ENCODE measurements around the gene IRF3. TPM values are rescaled to one million over a fixed set of nuclear protein-coding genes. Genes with fewer than 3 reads are reported as not detected.

Gene IRF3
- total and polyA plus RNA-seq, 10 of the 15 experiments (the other 5 are each of a cell fraction or from before 2014, with no cell fraction given), result 5.5 to 110 (median 63.4) TPM

DNA sequence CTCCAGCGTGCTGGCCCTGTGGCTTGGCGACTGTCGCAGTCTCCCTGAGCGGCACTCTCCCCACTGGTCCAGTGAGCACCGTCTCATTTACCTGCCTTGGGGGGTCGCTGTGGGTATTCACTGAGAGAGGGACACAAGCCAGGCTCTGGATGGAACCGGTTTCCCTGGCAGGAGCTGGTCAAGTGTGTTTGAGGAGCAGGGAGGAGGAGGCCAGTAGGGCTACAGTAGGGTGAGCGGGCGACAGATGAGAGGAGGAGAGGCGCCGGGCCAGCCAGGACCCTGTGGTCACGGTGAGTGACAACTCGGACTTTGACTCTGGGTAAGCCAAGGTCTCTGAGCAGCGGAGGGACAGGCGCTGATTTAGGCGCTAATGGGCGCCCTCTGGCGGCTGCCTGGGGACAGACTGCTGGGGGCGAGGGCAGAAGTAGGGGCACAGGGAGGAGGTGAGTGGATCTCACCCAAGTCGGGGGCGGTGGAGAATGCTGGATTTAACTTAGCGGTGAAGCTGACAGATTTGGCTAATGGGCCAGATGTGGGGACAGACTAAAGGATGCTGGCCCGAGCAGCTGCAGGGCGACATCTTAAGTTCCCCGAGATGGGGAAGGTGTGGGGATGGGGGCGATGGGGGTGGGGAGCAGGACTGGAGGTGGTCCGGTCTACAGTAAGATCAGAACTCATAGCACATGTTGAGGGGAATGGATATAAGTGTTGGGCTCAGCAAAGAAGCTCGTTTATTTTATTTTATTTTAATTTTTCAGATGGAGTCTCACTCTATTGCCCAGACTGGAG is 6.7 kb upstream of the IRF3 start:
- H3K4me3 ChIP-seq, result no peak overlapping the region
- no peaks in the 10 kb centered on the region for H4K20me1 ChIP-seq (ENCODE audit: control insufficient read depth, insufficient read depth)
- H3K9me3 ChIP-seq (replicated peaks; ENCODE audit: control insufficient read depth, insufficient read depth, low read length), result no peaks in the 10 kb centered on the region
- no peaks in the 10 kb centered on the region; a peak in 2 of 4 replicates for H3K36me3 ChIP-seq (ENCODE audit: control insufficient read depth in 2 of 2, insufficient read depth in 2 of 2, low read length in 1 of 2)
- H2AFZ ChIP-seq (ENCODE audit: control insufficient read depth, low read depth, low read length), result peak overlapping the region; percentile 81
- ChIA-PET CTCF (interaction anchor here (0.7 to 10.5 kb wide), 20 partner anchors 6 to 202 kb away, joined by 3 to 130 read pairs (median 4); partner anchors contain the start of genes BCL2L12, IRF3, NOSIP and PRRG2), SMC1A (ENCODE audit: uncharacterized antibody, unreplicated experiment) (interaction anchor here (1.0 to 2.9 kb wide), 6 partner anchors 9 to 102 kb away, joined by 3 to 15 read pairs (median 5); partner anchors contain the start of genes NOSIP, PRRG2 and RRAS), POLR2A (interaction anchor here (0.5 to 11.2 kb wide), 7 partner anchors 6 to 219 kb away, joined by 3 to 200 read pairs (median 6); partner anchors contain the start of genes BCL2L12, IRF3, NOSIP and PRRG2), RAD21 (ENCODE audit: unreplicated experiment) (interaction anchor here (1.2 to 8.6 kb wide), 3 partner anchors 7 to 102 kb away, joined by 3 to 131 read pairs (median 34); partner anchors contain the start of genes BCL2L12, IRF3, RRAS and SCAF1)
- no peak for DNase-seq (ENCODE audit: low read depth, low spot score)
- BruUV-seq (replicated peaks), result no TSS peak
- peaks cover 3% of the 10 kb centered on the region for H3K79me2 ChIP-seq (ENCODE audit: control insufficient read depth, insufficient read depth, low read length)
- FAIRE-seq, result peak; percentile 62
- H3K9ac ChIP-seq (ENCODE audit: control insufficient read depth, insufficient read depth, low read length), result peak overlapping the region; percentile 52; the same call in 1 of the 2 replicates
- peak overlapping the region; percentile 77 for H3K4me2 ChIP-seq (ENCODE audit: control insufficient read depth, insufficient read depth)
- peak; percentile 52 for ATAC-seq
- no peaks in the 10 kb centered on the region for H3K27me3 ChIP-seq (replicated peaks in 1 of 2; ENCODE audit: control insufficient read depth in 2 of 2, insufficient read depth in 2 of 2, low read length in 1 of 2)
- in situ Hi-C loops (cut with MboI) (no loop called here), intact Hi-C loops (cut with micrococcal nuclease; ENCODE audit: unreplicated experiment) (no loop called here)
- H3K27ac ChIP-seq (ENCODE audit: control insufficient read depth, insufficient read depth), result peak overlapping the region; percentile 51; the same call in 1 of the 2 replicates
- peaks cover 28% of the 10 kb centered on the region for H3K4me1 ChIP-seq (ENCODE audit: control insufficient read depth, insufficient read depth, low read length)
- 11% methylated on average over 27 of the region's 28 CpGs for WGBS (ENCODE audit: insufficient coverage, insufficient replicate concordance, low lambda C conversion rate, missing lambda C conversion rate)
- TF ChIP-seq PAX5 (IDR thresholded peaks at IDR 0.05; ENCODE audit: borderline replicate concordance, low read depth, low read length) (peak; percentile 58; the same call in 1 of the 2 replicates), EGR1 (IDR thresholded peaks at IDR 0.05; ENCODE audit: borderline replicate concordance in 1 of 2, low read depth in 2 of 2, low read length in 2 of 2) (peak in 1 of 2 experiments; percentile 48; a peak in 1 of 3 replicates), EZH2 (IDR thresholded peaks at IDR 0.05; ENCODE audit: borderline replicate concordance, control insufficient read depth, low read depth, low read length) (no peak), MEF2A (IDR thresholded peaks at IDR 0.05; ENCODE audit: insufficient read depth, low read depth, low read length) (no peak), SUPT20H (IDR thresholded peaks at IDR 0.05; ENCODE audit: borderline replicate concordance, control insufficient read depth, low read depth, low read length) (no peak), SRF (IDR thresholded peaks at IDR 0.05; ENCODE audit: low read depth in 2 of 2, low read length in 2 of 2) (no peak), ZNF274 (IDR thresholded peaks at IDR 0.05; ENCODE audit: insufficient read depth, insufficient read length) (no peak), CREB1 (IDR thresholded peaks at IDR 0.05; ENCODE audit: low read depth) (no peak), FOXK2 (IDR thresholded peaks at IDR 0.05) (no peak), ZSCAN29 (IDR thresholded peaks at IDR 0.05) (no peak; the same call in 1 of the 2 replicates), YY1 (IDR thresholded peaks at IDR 0.05; ENCODE audit: low read depth, low read length) (peak; percentile 70; the same call in 1 of the 2 replicates), KLF5 (IDR thresholded peaks at IDR 0.05; ENCODE audit: partially characterized antibody) (no peak), ZBED1 (IDR thresholded peaks at IDR 0.05; ENCODE audit: borderline replicate concordance) (no peak), HDGF (IDR thresholded peaks at IDR 0.05) (0 out of 2 replicates have a peak, but pooled peaks have one; percentile 58)
- TF ChIP-seq, protein P1, sequence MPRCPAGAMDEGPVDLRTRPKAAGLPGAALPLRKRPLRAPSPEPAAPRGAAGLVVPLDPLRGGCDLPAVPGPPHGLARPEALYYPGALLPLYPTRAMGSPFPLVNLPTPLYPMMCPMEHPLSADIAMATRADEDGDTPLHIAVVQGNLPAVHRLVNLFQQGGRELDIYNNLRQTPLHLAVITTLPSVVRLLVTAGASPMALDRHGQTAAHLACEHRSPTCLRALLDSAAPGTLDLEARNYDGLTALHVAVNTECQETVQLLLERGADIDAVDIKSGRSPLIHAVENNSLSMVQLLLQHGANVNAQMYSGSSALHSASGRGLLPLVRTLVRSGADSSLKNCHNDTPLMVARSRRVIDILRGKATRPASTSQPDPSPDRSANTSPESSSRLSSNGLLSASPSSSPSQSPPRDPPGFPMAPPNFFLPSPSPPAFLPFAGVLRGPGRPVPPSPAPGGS (IDR thresholded peaks at IDR 0.05; ENCODE audit: borderline replicate concordance, insufficient read depth, low read depth, low read length, poor library complexity, severe bottlenecking), result no peak
- TF ChIP-seq, protein P2, sequence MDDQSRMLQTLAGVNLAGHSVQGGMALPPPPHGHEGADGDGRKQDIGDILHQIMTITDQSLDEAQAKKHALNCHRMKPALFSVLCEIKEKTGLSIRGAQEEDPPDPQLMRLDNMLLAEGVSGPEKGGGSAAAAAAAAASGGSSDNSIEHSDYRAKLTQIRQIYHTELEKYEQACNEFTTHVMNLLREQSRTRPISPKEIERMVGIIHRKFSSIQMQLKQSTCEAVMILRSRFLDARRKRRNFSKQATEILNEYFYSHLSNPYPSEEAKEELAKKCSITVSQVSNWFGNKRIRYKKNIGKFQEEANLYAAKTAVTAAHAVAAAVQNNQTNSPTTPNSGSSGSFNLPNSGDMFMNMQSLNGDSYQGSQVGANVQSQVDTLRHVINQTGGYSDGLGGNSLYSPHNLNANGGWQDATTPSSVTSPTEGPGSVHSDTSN (IDR thresholded peaks at IDR 0.05; ENCODE audit: insufficient replicate concordance, low read depth, low read length), result peak; percentile 86
- TF ChIP-seq, protein P3, sequence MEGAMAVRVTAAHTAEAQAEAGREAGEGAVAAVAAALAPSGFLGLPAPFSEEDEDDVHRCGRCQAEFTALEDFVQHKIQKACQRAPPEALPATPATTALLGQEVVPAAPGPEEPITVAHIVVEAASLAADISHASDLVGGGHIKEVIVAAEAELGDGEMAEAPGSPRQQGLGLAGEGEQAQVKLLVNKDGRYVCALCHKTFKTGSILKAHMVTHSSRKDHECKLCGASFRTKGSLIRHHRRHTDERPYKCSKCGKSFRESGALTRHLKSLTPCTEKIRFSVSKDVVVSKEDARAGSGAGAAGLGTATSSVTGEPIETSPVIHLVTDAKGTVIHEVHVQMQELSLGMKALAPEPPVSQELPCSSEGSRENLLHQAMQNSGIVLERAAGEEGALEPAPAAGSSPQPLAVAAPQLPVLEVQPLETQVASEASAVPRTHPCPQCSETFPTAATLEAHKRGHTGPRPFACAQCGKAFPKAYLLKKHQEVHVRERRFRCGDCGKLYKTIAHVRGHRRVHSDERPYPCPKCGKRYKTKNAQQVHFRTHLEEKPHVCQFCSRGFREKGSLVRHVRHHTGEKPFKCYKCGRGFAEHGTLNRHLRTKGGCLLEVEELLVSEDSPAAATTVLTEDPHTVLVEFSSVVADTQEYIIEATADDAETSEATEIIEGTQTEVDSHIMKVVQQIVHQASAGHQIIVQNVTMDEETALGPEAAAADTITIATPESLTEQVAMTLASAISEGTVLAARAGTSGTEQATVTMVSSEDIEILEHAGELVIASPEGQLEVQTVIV (IDR thresholded peaks at IDR 0.05; ENCODE audit: borderline replicate concordance, partially characterized antibody), result no peak
